Transverse colon (tissue), 4 donors: ENCODE measurements around the gene TAF1. TPM values are rescaled to one million over a fixed set of nuclear protein-coding genes. Genes with fewer than 3 reads are reported as not detected.
"Not testable (repeated sequence)": the region's sequence is repeated elsewhere in the genome, so short reads cannot be mapped to it uniquely, and the experiment has no call there.

Experiments
- DNase-seq: peaks from one replicate; pipeline ENCODE4 v3.0.0-alpha.2; 2019
- H3K27ac ChIP-seq, 4 donors: fragments of 200-600 bp; sonication (generic); 2 replicates each; pipeline ENCODE4 v1.5.1; 2016 to 2018; ENCODE audit warnings: inconsistent platforms in 4 of 4
- H3K27me3 ChIP-seq: fragments of 200-600 bp; sonication (generic); 2 replicates; pipeline ENCODE4 v1.5.1; 2017; ENCODE audit warnings: inconsistent platforms
- H3K36me3 ChIP-seq, 4 donors: fragments of 200-600 bp; sonication (generic); 2 replicates each; pipeline ENCODE4 v1.5.1; 2017 to 2019; ENCODE audit warnings: inconsistent platforms in 4 of 4
- H3K4me1 ChIP-seq, 4 donors: fragments of 200-600 bp; sonication (generic); 2 replicates each; pipeline ENCODE4 v1.5.1; 2017 to 2020; ENCODE audit warnings: inconsistent platforms in 4 of 4
- H3K4me3 ChIP-seq, 4 donors: fragments of 200-600 bp; sonication (generic); 1 replicate in 1 of 4; 2 replicates in 3 of 4; pipeline versions ENCODE4 v1.5.1 to v1.6.1; 2017 to 2019; ENCODE audit warnings: inconsistent platforms in 4 of 4
- H3K9me3 ChIP-seq, 2 donors: fragments of 200-600 bp; sonication (generic); 2 replicates each; pipeline ENCODE4 v1.5.1; 2017 to 2019; ENCODE audit warnings: inconsistent platforms in 2 of 2
- CTCF ChIP-seq, 5 experiments: fragments of 200-600 bp in 3 of 5; fragments of 450-650 bp in 2 of 5; sonication (generic) in 3 of 5; IDR thresholded peaks; 1 replicate in 2 of 5; 2 replicates in 3 of 5; pipeline ENCODE4 v1.5.1; 2016 to 2017; ENCODE audit warnings: antibody characterized with exemption in 5 of 5, inconsistent platforms in 3 of 5, mild to moderate bottlenecking in 2 of 5, moderate library complexity in 1 of 5
- EP300 ChIP-seq: sonication (generic); formaldehyde crosslinking; IDR thresholded peaks from one replicate; pipeline ENCODE4 v1.6.1; 2017; ENCODE audit warnings: antibody characterized with exemption, low read depth
- POLR2A ChIP-seq: fragments of 450-650 bp; IDR thresholded peaks from one replicate; pipeline ENCODE4 v1.6.1; 2016; ENCODE audit warnings: antibody characterized with exemption, mild to moderate bottlenecking, moderate library complexity
- POLR2AphosphoS5 ChIP-seq, 3 donors: sonication (generic); formaldehyde crosslinking; IDR thresholded peaks; one replicate each; pipeline ENCODE4 v1.6.1; 2016; ENCODE audit warnings: antibody characterized with exemption in 3 of 3
- WGBS, 2 donors: methylation state at CpG; one replicate each; pipeline ENCODE4 v1.1.5; 2018; ENCODE audit warnings: low coverage in 1 of 2; 5-methylcytosine and 5-hydroxymethylcytosine counted together
- in situ Hi-C, 4 donors: fragments of 200-750 bp; cut with MboI; loops; one replicate each; pipeline versions ENCODE4 v1.15.0 to v1.15.1; 2017; ENCODE audit warnings: low sequenced_read_pairs in 3 of 4, low pct_ligation_motif_present in 1 of 4, low pct_unique_long_range_greater_than_20kb in 1 of 4
- intact Hi-C: fragments of 100-400 bp; cut with DNase I; formaldehyde crosslinking; loops from one replicate; pipeline ENCODE4 v1.15.1; 2023; ENCODE audit warnings: low total_unique reads
- total RNA-seq, 4 donors: library from RNA; depleted of rRNA; stranded (reverse); fragments of >200 nt; gene quantifications; one replicate each; pipeline ENCODE4 v1.1.0, GENCODE V29; 2016

TAF1 gene
- total RNA-seq, 4 donors from 2014 or later, result 35.2 to 65.4 (median 39.3) TPM

- H3K36me3 ChIP-seq, result no peaks in the 10 kb centered on the region
- no peaks in the 10 kb centered on the region for H3K4me1 ChIP-seq
- TF ChIP-seq POLR2AphosphoS5 (IDR thresholded peaks at IDR 0.05) (no peak), POLR2A (no peak)
- H3K9me3 ChIP-seq, result no peaks in the 10 kb centered on the region
- H3K4me3 ChIP-seq, result no peak overlapping the region
- in situ Hi-C loops (no loop called here), intact Hi-C loops (no loop called here)
- 83 to 87% methylated on average over 4 of the region's 4 CpGs for WGBS, 2 donors
- no peak for DNase-seq
- no peaks in the 10 kb centered on the region for H3K27me3 ChIP-seq
- no peak overlapping the region for H3K27ac ChIP-seq
These were observed 74.2 kb downstream of the TAF1 start for GRCh38 chrX:71440401-71440800.

GRCh38 chrX:71441809-71442208 is 75.7 kb downstream of the TAF1 start:
- DNase-seq, H3K27me3 ChIP-seq, H3K27ac ChIP-seq, H3K9me3 ChIP-seq, intact Hi-C loops, H3K4me3 ChIP-seq, H3K4me1 ChIP-seq, H3K36me3 ChIP-seq, in situ Hi-C loops: not testable (repeated sequence)
- WGBS, 2 donors, result 88% methylated on average over 2 of the region's 2 CpGs; no CpG with 5 or more reads in 1 of the 2 donors

DNA sequence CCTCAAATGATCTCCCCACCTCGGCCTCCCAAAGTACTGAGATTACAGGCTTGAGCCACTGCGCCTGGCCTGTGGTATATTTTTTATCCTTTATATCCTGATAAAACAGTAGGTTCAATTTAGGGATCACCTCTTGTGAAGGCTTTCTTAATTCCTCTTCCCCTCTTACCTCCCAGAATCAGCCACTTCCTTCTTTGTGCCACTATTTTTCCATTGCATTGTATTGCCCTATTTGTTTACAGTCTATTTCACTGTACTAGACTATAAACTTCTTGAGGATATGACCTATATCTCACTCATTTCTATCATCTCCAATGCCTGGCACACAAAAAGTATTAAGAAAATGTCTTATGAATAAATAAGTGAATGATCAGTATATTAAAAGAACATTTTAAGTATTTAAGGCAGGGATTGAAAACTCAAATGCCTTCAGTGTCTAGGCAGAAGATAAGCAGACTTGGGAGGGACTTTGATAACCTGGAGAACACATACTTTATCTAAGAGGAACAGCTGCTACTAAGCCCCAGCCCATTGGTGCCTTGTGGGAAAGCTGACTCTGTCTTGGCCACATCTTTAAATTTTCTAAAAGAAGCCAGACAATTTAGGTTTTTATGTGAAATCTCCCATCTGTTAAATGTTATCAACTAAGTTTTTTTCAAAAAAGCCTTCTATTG is 84.4 kb downstream of the TAF1 start:
- Histone ChIP-seq H3K27me3 (no peaks in the 10 kb centered on the region), H3K4me3 (no peak overlapping the region), H3K9me3 (no peaks in the 10 kb centered on the region), H3K4me1 (no peaks in the 10 kb centered on the region), H3K27ac (no peak overlapping the region), H3K36me3 (no peaks in the 10 kb centered on the region)
- intact Hi-C loops, result no loop called here
- 92% methylated on average over 2 of the region's 2 CpGs; no CpG with 5 or more reads in 1 of the 2 donors for WGBS, 2 donors
- DNase-seq, result no peak
- in situ Hi-C loops, result no loop called here
- TF ChIP-seq EP300 (no peak), POLR2A (no peak), CTCF (IDR thresholded peaks at IDR 0.05) (no peak)

- H3K27ac ChIP-seq, intact Hi-C loops, DNase-seq, H3K9me3 ChIP-seq, H3K4me1 ChIP-seq, H3K27me3 ChIP-seq, H3K4me3 ChIP-seq, in situ Hi-C loops, H3K36me3 ChIP-seq: not testable (repeated sequence)
- WGBS, 2 donors, result 87% methylated on average over 4 of the region's 6 CpGs; no CpG with 5 or more reads in 1 of the 2 donors
These were observed 85.4 kb downstream of the TAF1 start for GRCh38 chrX:71451518-71451917.

GRCh38 chrX:71453056-71453455 is 86.9 kb downstream of the TAF1 start:
- in situ Hi-C loops, result no loop called here
- WGBS, 2 donors, result 90% methylated on average over 4 of the region's 4 CpGs; no CpG with 5 or more reads in 1 of the 2 donors
- peaks cover 0 to 3% (median 0%) of the 10 kb centered on the region in 4 donors for H3K36me3 ChIP-seq
- intact Hi-C loops, result no loop called here
- no peak overlapping the region for H3K27ac ChIP-seq
- H3K9me3 ChIP-seq, result no peaks in the 10 kb centered on the region
- H3K27me3 ChIP-seq, result no peaks in the 10 kb centered on the region
- H3K4me1 ChIP-seq, result no peaks in the 10 kb centered on the region
- no peak overlapping the region for H3K4me3 ChIP-seq
- no peak for DNase-seq
- TF ChIP-seq EP300 (no peak), CTCF (IDR thresholded peaks at IDR 0.05) (no peak), POLR2AphosphoS5 (IDR thresholded peaks at IDR 0.05) (no peak), POLR2A (no peak)

GRCh38 chrX:71454222-71454621 is 88.1 kb downstream of the TAF1 start:
- no peaks in the 10 kb centered on the region for H3K4me1 ChIP-seq
- no peaks in the 10 kb centered on the region for H3K9me3 ChIP-seq
- no peak for DNase-seq
- peaks cover 0 to 3% (median 0%) of the 10 kb centered on the region in 4 donors for H3K36me3 ChIP-seq
- no peaks in the 10 kb centered on the region for H3K27me3 ChIP-seq
- TF ChIP-seq POLR2A, result no peak
- H3K4me3 ChIP-seq, result no peak overlapping the region
- WGBS, 2 donors, result 89% methylated on average over 3 of the region's 3 CpGs; no CpG with 5 or more reads in 1 of the 2 donors
- intact Hi-C loops, result no loop called here
- no peak overlapping the region for H3K27ac ChIP-seq
- in situ Hi-C loops, result no loop called here
